SHP77 (cell line): ENCODE measurements around the gene LONP2.
"Not testable (repeated sequence)": the region's sequence is repeated elsewhere in the genome, so short reads cannot be mapped to it uniquely, and the experiment has no call there.

Experiments used
- DNase-seq, 2 experiments: peaks; one replicate each; lab custom pipeline; 2025; lab: John Stamatoyannopoulos, UW

LONP2 gene

DNA sequence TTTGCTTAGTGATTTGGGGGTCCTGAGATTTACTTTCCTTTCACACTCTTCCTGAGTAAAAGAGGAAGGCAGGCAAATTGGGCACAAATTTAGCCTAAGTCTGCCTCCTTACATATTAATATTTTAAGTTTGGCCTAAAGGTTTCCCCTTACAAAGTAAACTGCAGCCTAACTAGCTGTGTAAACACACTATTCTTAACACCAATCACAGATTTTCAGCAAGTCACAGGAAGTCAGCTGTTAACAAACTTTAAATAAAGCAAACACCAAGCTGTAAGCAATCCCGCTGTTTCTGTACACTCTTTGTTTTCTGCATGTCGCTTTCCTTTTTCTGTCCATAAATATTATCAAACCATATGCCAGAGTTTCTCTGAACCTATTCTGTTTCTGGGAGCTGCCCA is 48.4 kb downstream of the LONP2 start:
- DNase-seq, result no peak

GRCh38 chr16:48294724-48295123 is 50.6 kb downstream of the LONP2 start:
- DNase-seq, result no peak

DNA sequence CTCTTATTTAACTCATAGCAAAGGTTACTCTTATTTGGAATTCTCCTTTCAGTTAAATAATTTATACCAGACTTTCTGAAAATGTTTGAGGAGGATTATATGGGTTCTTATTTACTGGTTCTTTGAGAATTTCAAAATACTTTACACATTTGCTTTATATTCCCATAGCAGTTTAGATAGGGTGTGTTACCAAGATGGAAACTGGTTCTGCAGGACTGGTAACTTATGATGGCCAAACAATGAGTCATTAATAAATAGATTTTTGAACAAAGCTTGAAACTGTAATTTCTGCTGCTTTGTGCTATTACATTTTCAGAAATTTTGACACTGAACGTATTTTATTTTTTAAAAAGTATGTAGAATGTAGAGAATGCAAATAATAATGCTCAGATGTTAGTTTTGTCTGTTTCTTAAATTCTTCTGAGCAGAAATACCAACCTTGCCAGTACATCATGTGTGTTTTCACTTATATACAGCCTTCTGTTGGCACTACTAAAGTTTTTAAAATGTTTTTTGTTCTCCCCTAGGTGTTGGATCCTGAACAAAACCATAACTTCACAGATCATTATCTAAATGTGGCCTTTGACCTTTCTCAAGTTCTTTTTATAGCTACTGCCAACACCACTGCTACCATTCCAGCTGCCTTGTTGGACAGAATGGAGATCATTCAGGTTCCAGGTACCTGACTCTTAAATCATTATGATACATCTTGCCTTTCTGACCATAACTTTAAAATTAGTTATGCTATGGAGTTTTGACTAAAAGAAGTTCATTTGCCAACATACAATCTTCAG is 51.6 kb downstream of the LONP2 start:
- no peak for DNase-seq

DNA sequence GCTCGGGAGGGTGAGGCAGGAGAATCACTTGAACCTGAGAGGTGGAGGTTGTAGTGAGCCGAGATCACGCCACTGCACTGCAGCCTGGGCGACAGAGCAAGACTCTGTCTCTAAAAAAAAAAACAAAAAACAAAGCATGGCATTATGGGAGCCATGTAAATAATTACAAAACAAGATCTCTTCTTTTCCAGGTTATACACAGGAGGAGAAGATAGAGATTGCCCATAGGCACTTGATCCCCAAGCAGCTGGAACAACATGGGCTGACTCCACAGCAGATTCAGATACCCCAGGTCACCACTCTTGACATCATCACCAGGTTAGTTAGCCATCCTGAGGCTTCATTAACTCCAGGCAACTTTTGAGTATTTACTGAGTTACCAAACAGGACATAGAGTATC is 55.4 kb downstream of the LONP2 start:
- DNase-seq, result no peak

GRCh38 chr16:48300391-48300856 is 56.3 kb downstream of the LONP2 start:
- DNase-seq, result no peak

GRCh38 chr16:48308535-48308934 is 64.4 kb downstream of the LONP2 start:
- no peak for DNase-seq

- no peak for DNase-seq
Measured at GRCh38 chr16:48310908-48311641, 67.0 kb downstream of the LONP2 start.

DNA sequence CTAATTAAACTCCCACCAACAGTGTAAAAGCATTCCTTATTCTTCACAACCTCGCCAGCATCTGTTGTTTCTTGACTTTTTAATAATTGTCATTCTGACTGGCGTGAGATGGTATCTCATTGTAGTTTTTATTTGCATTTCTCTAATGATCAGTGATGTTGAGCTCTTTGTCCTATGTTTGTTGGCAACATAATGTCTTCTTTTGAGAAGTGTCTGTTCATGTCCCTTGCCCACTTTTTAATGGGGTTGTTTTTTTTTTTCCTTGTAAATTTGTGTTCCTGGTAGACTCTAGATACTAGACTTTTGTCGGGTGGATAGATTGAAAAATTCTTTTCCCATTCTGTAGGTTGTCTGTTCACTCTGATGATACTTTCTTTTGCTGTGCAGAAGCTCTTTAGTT is 69.8 kb downstream of the LONP2 start:
- not testable (repeated sequence) for DNase-seq

- DNase-seq, result no peak
Measured at GRCh38 chr16:48317026-48317425, 72.9 kb downstream of the LONP2 start.

GRCh38 chr16:48317614-48318315 is 73.7 kb downstream of the LONP2 start:
- DNase-seq, result no peak

DNA sequence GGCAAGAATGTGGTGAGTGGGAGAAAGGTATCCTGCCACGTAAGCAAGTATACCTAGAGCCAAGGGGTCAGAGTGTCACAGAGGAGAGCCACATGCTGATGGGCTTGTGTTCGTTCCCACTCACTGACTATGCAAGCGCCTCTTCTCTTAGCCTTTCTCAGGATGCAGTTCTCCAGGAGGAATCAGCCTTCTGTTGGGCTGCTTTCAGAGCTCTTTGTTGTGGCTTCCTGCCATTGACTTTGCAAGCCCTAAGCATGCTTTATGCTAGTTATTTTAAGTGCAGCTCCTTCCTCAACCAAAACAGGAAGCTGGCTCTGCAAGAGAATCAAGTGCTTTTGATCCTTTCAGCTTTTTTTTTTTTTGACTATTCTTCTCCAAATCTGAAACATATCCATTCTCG is 74.5 kb downstream of the LONP2 start:
- DNase-seq, result no peak

DNA sequence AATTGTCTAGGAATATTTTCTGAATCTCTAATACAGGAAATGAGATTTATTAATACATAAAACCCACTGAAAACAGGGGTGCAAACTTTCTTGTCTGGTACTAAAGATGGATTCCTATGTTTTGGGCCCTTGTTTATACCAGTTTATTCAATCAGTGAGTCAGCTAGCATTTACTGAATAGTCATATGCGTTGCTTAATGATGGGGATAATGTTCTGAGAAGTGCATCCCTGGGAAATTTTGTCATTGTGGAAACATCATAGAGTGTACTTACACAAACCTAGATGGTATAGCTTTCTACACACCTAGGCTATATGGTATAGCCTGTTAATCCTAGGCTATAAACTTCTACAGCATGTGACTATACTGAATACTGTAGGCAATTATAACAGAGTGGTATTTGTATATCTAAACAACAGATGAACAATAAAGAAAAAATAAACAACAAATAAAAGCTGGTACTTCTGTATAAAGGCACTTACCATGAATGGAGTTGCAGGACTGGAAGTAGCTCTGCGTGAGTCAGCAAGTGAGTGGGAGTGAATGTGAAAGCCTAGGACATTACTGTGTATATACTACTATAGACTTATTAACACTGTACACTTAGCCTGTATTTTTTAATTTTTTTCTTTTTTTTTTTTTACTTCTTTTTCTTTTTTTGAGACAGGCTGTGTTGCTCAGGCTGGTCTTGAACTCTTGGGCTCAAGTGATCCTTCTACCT is 77.4 kb downstream of the LONP2 start:
- DNase-seq, result no peak

GRCh38 chr16:48323783-48324775 is 80.0 kb downstream of the LONP2 start:
- DNase-seq, result no peak

DNA sequence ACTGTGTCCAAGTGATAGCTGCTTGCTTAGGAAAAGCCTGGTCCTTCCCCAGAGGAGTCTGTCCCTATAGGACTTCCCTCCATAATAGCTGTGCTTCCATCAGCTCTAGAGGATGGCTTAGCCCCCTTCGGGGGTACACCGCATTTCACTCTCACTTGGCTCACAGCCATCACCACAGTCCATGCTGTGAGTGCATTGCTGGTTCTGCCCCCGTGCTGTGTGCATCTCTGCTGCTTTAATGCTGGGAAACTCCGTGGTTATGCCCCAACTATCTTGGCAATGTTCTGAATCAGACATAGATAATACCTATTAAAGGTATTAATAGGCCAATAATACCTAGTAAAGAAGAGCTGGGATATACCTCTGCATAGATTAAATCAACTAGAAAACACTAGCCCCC is 82.8 kb downstream of the LONP2 start:
- DNase-seq, result no peak

DNA sequence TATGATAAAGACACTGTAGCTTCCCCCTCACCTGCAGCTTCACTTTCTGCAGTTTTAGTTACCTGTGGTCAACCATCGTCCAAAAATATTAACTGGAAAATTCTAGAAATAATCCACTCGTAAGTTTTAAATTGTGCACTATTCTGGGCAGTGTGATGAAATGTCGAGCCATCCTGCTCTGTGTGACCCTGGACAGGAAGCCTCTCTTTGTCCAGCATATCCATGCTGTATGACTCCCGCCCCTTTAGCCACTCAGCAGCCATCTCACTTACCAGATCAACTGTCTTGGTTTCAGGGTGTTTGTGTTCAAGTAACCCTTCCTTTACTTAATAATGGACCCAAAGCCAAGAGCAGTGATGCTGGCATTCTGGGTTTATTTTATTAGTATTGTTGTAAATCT is 85.0 kb downstream of the LONP2 start:
- DNase-seq, result no peak

GRCh38 chr16:48330189-48330840 is 86.2 kb downstream of the LONP2 start:
- no peak for DNase-seq

GRCh38 chr16:48330841-48331192 is 86.7 kb downstream of the LONP2 start:
- DNase-seq, result no peak

GRCh38 chr16:48332978-48333377 is 88.9 kb downstream of the LONP2 start:
- no peak for DNase-seq

DNA sequence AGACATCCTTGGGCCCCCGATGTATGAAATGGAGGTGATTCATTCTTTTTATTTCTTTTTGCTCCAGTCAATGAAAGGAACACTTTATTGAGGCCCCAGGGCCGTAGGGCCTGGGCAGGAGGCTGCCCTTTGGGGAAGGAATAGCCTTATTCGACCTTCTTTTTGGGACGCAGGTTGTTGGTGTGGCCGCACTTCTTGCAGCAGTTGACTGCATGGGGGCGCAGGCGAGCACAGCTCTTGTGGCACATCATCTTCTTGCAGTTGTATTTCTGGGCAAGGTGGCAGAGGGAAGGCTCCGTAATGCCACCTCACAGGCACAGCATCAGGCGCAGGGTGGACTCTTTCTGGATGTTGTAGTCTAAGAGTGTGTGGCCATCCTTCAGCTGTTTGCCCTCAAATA is 90.2 kb downstream of the LONP2 start:
- DNase-seq, result no peak

- DNase-seq, result no peak
Measured at GRCh38 chr16:48335961-48336360, 91.9 kb downstream of the LONP2 start.
